NOMO-1 treated with dmso at 0.1 percent for 144 hours (cell line): Measurements from ENCODE around the gene ADD2.
"Not testable (repeated sequence)": the region's sequence is repeated elsewhere in the genome, so short reads cannot be mapped to it uniquely, and the experiment has no call there.

Experiments used
- DNase-seq: peaks from one replicate; lab custom pipeline; 2025; ENCODE audit not compliant: unreplicated experiment; lab: John Stamatoyannopoulos, UW

ADD2 gene

GRCh38 chr2:70767699-70768589, at the start of gene ADD2:
ADD2 (minus strand) TSS chr2:70768200; CDS start chr2:70706408, 61,792 bp downstream.
- peak; percentile 67 for DNase-seq

GRCh38 chr2:70817284-70817954, 49.4 kb upstream of the ADD2 start:
- DNase-seq = peak; percentile 3

GRCh38 chr2:70816726-70817125, 48.7 kb upstream of the ADD2 start:
- no peak for DNase-seq

- DNase-seq = no peak
Observed at GRCh38 chr2:70808983-70809958, 41.3 kb upstream of the ADD2 start.

GRCh38 chr2:70807828-70808118, 39.8 kb upstream of the ADD2 start:
- no peak for DNase-seq

GRCh38 chr2:70807102-70807827, 39.3 kb upstream of the ADD2 start:
- DNase-seq = no peak

GRCh38 chr2:70806620-70807019, 38.6 kb upstream of the ADD2 start:
- no peak for DNase-seq

GRCh38 chr2:70806013-70806412, 38.0 kb upstream of the ADD2 start:
- DNase-seq = no peak

GRCh38 chr2:70801607-70802263, 33.7 kb upstream of the ADD2 start:
- no peak for DNase-seq

- no peak for DNase-seq
Observed at GRCh38 chr2:70799706-70800105, 31.7 kb upstream of the ADD2 start.

- not testable (repeated sequence) for DNase-seq
Observed at GRCh38 chr2:70797996-70798395, 30.0 kb upstream of the ADD2 start.

- DNase-seq = no peak
Observed at GRCh38 chr2:70797506-70797905, 29.5 kb upstream of the ADD2 start.

GRCh38 chr2:70796262-70796661, 28.3 kb upstream of the ADD2 start:
- no peak for DNase-seq

GRCh38 chr2:70795164-70795995, 27.4 kb upstream of the ADD2 start:
- no peak for DNase-seq

- peak; percentile 79 for DNase-seq
Observed at GRCh38 chr2:70793450-70793849, 25.4 kb upstream of the ADD2 start.

- no peak for DNase-seq
Observed at GRCh38 chr2:70790136-70790828, 22.3 kb upstream of the ADD2 start, which contains the start of gene FIGLA. FIGLA (minus strand) TSS chr2:70790643; CDS start chr2:70790638, 5 bp downstream.

GRCh38 chr2:70789304-70790135, 21.5 kb upstream of the ADD2 start:
- peak; percentile 70 for DNase-seq
